ENCODE data around the gene PCBP2.
"Not testable (repeated sequence)": the region's sequence is repeated elsewhere in the genome, so short reads cannot be mapped to it uniquely, and the experiment has no call there.

PCBP2 gene

GRCh38 chr12:53451661-53452158 lies at the start of gene PCBP2:
Gene PCBP2, plus strand, starts transcription at chr12:53452102. Its CDS starts 2,699 bp downstream, at chr12:53454801.
- DNase-seq (ENCODE audit: low read depth, low spot score) = peak; percentile 97

GRCh38 chr12:53402351-53402750 lies 49.6 kb upstream of the PCBP2 start:
- DNase-seq (ENCODE audit: low read depth, low spot score) = not testable (repeated sequence)

GRCh38 chr12:53402871-53403270 lies 49.0 kb upstream of the PCBP2 start:
- no peak for DNase-seq (ENCODE audit: low read depth, low spot score)

- DNase-seq (ENCODE audit: low read depth, low spot score) = no peak
Measured at GRCh38 chr12:53410951-53411350, 41.0 kb upstream of the PCBP2 start.

- no peak for DNase-seq (ENCODE audit: low read depth, low spot score)
Measured at GRCh38 chr12:53413485-53414204, 38.3 kb upstream of the PCBP2 start.

- DNase-seq (ENCODE audit: low read depth, low spot score) = no peak
Measured at GRCh38 chr12:53414756-53415417, 37.0 kb upstream of the PCBP2 start.

- DNase-seq (ENCODE audit: low read depth, low spot score) = not testable (repeated sequence)
Measured at GRCh38 chr12:53415752-53416389, 36.0 kb upstream of the PCBP2 start.

GRCh38 chr12:53417291-53417816 lies 34.5 kb upstream of the PCBP2 start:
- not testable (repeated sequence) for DNase-seq (ENCODE audit: low read depth, low spot score)

- no peak for DNase-seq (ENCODE audit: low read depth, low spot score)
Measured at GRCh38 chr12:53418221-53418620, 33.7 kb upstream of the PCBP2 start.

GRCh38 chr12:53419756-53420155 lies 32.1 kb upstream of the PCBP2 start:
- DNase-seq (ENCODE audit: low read depth, low spot score) = no peak

- not testable (repeated sequence) for DNase-seq (ENCODE audit: low read depth, low spot score)
Measured at GRCh38 chr12:53422247-53422646, 29.7 kb upstream of the PCBP2 start.

GRCh38 chr12:53423597-53423996 lies 28.3 kb upstream of the PCBP2 start, which contains the start of gene AMHR2:
Gene AMHR2, plus strand, starts transcription at chr12:53423855. Its CDS starts 80 bp downstream, at chr12:53423935.
- no peak for DNase-seq (ENCODE audit: low read depth, low spot score)

GRCh38 chr12:53424626-53425514 lies 27.0 kb upstream of the PCBP2 start:
- no peak for DNase-seq (ENCODE audit: low read depth, low spot score)

GRCh38 chr12:53425515-53426150 lies 26.3 kb upstream of the PCBP2 start:
- no peak for DNase-seq (ENCODE audit: low read depth, low spot score)

GRCh38 chr12:53427905-53428594 lies 23.9 kb upstream of the PCBP2 start:
- no peak for DNase-seq (ENCODE audit: low read depth, low spot score)

- DNase-seq (ENCODE audit: low read depth, low spot score) = no peak
Measured at GRCh38 chr12:53428741-53429140, 23.2 kb upstream of the PCBP2 start.

GRCh38 chr12:53430116-53430515 lies 21.8 kb upstream of the PCBP2 start:
- no peak for DNase-seq (ENCODE audit: low read depth, low spot score)

- DNase-seq (ENCODE audit: low read depth, low spot score) = no peak
Measured at GRCh38 chr12:53431187-53431586, 20.7 kb upstream of the PCBP2 start.

GRCh38 chr12:53435326-53435725 lies 16.6 kb upstream of the PCBP2 start:
- not testable (repeated sequence) for DNase-seq (ENCODE audit: low read depth, low spot score)

- DNase-seq (ENCODE audit: low read depth, low spot score) = not testable (repeated sequence)
Measured at GRCh38 chr12:53439582-53439981, 12.3 kb upstream of the PCBP2 start.

Measured in activated CD4-positive, CD25-positive, alpha-beta regulatory T cell treated with anti-CD3 and anti-CD28 coated beads, Interleukin-2, amount 50 U/mL, for 16 hours (primary cell).